GM10266 (cell line): ENCODE measurements around the gene TES.

Experiments used
- DNase-seq: peaks from one replicate; pipeline ENCODE4 v3.0.0; 2012; ENCODE audit errors: extremely low spot score
- TF ChIP-seq, protein P1 (sequence below): IDR thresholded peaks from 2 replicates; pipeline ENCODE4 v1.5.1; 2012; ENCODE audit warnings: mild to moderate bottlenecking, low read depth; ENCODE audit not compliant: control insufficient read depth, insufficient read depth; ENCODE audit errors: missing control alignments

Gene TES

DNA sequence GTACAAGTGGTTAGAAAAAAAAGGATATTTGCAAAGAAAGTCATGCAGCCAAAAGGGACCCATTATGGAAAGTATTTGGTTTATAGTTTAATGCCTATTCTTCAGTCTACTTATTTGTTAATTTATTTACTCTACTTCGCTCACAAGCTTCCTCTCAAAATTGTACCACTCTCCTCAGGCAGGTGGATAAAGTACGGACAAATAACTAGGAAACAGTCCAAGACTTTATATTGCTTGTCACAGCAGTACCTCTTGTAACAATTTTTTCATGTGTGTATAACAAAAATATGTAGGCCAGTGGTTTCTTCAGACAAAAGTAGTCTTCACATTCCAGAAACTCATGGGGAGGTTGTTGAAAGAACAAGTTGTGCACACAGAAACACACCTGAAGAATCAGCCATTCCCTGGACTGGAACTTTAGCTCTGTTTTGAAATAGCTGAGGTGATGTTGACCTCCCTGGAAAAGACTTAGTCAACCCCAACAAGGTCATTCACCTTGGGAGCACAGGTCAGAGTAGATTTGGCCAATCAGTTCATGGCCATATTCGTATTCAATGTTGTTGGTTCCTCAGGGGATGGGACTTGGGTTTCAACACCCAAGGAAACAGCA lies 73.4 kb downstream of the TES start:
- TF ChIP-seq, protein P1, sequence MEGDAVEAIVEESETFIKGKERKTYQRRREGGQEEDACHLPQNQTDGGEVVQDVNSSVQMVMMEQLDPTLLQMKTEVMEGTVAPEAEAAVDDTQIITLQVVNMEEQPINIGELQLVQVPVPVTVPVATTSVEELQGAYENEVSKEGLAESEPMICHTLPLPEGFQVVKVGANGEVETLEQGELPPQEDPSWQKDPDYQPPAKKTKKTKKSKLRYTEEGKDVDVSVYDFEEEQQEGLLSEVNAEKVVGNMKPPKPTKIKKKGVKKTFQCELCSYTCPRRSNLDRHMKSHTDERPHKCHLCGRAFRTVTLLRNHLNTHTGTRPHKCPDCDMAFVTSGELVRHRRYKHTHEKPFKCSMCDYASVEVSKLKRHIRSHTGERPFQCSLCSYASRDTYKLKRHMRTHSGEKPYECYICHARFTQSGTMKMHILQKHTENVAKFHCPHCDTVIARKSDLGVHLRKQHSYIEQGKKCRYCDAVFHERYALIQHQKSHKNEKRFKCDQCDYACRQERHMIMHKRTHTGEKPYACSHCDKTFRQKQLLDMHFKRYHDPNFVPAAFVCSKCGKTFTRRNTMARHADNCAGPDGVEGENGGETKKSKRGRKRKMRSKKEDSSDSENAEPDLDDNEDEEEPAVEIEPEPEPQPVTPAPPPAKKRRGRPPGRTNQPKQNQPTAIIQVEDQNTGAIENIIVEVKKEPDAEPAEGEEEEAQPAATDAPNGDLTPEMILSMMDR: no peak

DNA sequence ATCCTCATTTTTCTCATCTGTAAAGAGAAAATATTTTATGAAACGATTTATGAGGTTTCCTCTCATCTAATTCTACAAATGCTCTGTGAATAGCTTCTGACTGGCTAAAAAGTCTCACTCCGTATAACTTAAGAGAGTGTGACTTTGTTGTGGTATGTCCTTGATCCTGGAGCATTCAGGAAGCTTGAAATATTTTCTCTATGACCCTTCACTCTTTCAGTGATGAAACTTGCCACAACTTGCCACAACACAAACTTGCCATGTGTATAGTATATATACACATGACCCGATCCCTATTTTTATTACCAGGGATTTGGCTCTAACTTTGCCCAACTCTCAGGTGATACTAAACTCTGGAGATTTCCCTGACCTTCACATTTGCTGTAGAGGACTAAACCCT lies 74.1 kb downstream of the TES start:
- DNase-seq: no peak
- TF ChIP-seq, protein P1: no peak

More for the DNA sequence above, 73.4 kb downstream of the TES start:
- no peak for DNase-seq

DNA sequence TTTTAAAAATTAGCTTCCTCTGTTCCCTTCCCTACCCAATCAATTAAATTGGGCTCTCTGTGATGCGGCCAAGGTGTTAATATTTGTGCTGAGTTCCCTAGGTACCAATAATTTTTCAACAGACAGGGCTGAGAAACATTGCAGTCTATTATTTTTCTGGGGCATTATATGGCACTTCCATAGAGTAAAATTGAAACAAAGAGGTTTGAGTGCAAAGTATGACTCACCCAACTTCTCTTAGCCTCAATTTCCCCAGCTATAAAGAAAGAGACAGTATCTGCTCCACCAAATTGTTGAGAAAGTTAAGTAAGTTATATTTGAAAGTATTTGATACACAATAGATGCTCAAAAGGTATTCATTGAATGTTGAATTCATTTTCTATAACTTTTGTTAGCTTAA lies 74.9 kb downstream of the TES start:
- DNase-seq: no peak
- TF ChIP-seq, protein P1: no peak

DNA sequence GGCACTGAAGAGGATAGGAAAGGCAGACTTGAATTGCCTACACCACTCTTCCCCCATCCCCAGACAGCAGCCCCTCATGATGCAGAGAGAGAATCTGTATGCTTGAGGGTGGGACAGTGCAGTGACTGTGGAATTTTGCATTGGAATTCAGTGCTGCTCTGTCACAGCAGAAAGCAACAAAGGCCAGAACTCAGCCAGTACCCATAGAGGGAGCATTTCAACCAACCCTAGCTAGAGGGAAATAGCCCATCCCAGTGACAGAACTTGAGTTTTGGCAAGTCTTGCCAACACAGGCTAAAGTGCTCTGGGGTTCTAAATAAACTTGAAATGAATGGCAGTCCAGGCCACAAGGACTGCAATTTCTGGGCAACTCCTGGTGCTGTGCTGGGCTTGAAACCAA lies 80.4 kb downstream of the TES start:
- no peak for DNase-seq
- TF ChIP-seq, protein P1: no peak

DNA sequence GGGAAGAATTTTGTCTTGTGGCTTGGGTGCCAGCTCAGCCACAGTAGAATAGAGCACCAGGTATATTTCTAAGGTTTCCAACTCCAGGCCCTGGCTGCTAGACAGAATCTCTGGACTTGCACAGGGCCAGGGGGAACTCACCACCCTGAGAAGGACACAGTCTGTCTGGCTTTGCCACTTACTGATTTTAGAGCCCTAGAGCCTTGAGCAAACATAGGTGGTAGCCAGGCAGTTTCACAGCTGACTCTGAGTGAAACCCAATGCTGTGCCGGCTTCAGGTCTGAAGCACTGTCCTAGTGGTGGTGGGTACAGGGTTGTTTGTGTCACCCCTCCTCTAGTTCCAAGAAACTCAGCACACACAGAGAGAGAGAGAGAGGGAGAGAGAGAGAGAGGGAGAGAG lies 81.6 kb downstream of the TES start:
- DNase-seq: no peak
- TF ChIP-seq, protein P1: no peak

DNA sequence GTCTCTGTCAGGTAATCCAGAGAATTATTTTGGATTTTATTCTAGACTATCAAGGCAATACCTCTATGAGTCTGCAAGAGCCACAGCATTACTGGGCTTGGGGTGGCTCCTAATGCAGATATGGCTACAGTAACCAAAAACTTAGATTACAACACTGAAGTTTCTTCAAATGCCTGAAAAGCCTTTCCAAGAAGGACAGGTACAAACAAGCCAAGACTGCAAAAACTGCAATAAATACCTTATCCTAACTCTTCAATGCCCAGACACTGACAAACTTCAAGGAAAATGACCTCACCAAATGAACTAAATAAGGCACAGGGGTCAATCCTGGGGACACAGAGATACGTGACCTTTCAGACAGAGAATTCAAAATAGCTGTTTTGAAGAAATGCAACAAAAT lies 82.0 kb downstream of the TES start:
- no peak for DNase-seq
- TF ChIP-seq, protein P1: no peak

DNA sequence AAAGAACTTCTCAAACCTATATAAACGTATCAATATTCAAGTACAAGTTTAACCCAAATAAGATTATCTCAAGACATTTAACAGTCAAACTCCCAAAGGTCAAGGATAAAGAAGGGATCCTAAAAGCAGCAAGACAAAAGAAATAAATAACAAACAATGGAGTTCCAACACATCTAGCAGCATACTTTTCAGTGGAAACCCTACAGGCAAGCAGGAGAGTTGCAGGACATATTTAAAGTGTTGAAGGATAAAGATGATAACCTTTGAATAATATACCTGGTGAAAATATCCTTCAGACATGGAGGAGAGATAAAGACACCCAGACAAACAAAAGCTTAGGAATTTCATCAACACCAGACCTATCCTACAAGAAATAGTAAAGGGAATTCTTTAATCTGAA lies 82.8 kb downstream of the TES start:
- TF ChIP-seq, protein P1: no peak
- no peak for DNase-seq
